ENCODE measurements around the gene RELB.
"Not testable (repeated sequence)": the region's sequence is repeated elsewhere in the genome, so short reads cannot be mapped to it uniquely, and the experiment has no call there.

The RELB gene, protein sequence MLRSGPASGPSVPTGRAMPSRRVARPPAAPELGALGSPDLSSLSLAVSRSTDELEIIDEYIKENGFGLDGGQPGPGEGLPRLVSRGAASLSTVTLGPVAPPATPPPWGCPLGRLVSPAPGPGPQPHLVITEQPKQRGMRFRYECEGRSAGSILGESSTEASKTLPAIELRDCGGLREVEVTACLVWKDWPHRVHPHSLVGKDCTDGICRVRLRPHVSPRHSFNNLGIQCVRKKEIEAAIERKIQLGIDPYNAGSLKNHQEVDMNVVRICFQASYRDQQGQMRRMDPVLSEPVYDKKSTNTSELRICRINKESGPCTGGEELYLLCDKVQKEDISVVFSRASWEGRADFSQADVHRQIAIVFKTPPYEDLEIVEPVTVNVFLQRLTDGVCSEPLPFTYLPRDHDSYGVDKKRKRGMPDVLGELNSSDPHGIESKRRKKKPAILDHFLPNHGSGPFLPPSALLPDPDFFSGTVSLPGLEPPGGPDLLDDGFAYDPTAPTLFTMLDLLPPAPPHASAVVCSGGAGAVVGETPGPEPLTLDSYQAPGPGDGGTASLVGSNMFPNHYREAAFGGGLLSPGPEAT

DNA sequence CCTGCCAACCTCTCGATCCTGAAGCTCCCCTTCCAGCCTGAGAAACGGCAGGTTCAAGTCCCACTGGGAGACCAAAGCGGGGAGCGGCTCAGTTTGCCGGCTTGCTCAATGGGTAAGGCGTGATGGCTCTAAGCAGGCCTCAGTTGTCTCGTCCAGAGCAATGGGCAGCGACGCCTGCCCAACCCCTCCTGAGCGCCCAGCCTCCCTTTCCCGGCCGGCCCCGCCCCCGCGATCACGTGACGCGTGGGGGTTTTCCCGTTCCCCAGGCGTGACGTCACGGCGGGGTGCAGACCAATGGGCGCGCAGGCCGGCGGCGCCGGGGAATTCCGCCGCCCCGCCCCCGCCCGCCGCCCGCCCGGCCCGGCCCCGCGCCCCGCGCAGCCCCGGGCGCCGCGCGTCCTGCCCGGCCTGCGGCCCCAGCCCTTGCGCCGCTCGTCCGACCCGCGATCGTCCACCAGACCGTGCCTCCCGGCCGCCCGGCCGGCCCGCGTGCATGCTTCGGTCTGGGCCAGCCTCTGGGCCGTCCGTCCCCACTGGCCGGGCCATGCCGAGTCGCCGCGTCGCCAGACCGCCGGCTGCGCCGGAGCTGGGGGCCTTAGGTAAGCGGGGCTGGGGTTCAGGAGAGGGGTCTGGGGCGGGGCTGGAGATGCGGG is at the start of gene RELB:
Gene RELB (plus strand): TSS at position 378 of the 653 bp plus-strand sequence. CDS start 116 bp downstream, at position 494.
- peak; percentile 78 for DNase-seq

DNA sequence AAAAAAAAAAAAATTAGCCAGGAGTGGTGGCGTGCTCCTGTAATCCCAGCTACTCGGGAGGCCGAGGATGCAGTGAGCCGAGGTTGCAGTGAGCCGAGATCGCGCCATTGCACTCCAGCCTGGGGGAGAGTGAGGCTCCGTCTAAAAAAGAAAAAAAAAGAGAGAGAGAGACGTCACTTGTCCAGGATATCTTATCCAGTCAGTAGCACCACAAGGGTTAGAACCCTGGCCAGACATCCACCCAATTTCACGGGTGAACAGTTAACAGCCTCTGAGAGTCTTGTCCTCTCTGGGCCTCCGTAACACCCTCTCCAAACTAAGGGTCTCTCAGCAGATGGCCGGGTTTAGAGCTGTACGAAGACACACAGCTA is 47.0 kb upstream of the RELB start:
- DNase-seq, result no peak

DNA sequence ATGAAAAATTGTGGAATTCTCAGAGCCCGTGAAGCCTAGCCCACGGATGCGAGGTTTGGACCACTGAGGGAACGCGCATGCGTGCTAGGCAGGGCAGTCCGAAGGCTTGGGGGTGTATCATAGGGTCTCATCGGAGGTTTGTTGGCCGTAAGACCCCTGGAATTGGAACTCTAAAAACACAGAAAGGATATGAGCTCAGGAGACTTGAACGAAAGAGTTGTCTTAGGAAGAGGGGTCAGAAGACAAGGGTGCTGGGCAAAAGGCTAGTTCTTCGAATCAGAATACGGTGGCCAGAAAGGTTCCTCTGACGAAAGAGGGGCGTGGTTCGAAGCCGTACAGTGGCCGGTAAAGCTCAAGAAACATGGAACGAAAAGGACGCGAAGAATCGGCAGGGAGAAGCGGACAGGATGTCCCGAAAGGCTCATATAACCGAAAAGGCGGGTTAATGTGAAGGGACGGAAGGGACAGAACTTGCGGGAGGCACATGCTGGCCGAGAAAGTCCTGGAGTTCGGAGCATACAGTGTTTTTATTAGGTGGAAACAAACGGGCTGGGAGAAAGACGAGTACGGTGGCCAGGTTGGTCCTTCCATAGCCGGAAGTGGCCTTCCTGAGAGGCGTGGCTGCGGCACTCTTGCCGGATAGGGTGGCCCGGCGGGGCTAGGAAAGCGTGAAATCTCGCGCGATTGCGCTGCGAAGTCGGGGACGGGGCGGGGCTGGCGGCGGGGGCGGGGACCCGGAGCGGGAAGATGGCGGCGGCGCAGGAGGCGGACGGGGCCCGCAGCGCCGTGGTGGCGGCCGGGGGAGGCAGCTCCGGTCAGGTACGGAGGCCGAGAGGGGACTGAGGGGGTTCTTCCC is 46.4 kb upstream of the RELB start, which contains the start of gene CLPTM1:
Gene CLPTM1 (plus strand): TSS at position 732 of the 856 bp plus-strand sequence. CDS start 16 bp downstream, at position 748.
- DNase-seq, result peak; percentile 80

DNA sequence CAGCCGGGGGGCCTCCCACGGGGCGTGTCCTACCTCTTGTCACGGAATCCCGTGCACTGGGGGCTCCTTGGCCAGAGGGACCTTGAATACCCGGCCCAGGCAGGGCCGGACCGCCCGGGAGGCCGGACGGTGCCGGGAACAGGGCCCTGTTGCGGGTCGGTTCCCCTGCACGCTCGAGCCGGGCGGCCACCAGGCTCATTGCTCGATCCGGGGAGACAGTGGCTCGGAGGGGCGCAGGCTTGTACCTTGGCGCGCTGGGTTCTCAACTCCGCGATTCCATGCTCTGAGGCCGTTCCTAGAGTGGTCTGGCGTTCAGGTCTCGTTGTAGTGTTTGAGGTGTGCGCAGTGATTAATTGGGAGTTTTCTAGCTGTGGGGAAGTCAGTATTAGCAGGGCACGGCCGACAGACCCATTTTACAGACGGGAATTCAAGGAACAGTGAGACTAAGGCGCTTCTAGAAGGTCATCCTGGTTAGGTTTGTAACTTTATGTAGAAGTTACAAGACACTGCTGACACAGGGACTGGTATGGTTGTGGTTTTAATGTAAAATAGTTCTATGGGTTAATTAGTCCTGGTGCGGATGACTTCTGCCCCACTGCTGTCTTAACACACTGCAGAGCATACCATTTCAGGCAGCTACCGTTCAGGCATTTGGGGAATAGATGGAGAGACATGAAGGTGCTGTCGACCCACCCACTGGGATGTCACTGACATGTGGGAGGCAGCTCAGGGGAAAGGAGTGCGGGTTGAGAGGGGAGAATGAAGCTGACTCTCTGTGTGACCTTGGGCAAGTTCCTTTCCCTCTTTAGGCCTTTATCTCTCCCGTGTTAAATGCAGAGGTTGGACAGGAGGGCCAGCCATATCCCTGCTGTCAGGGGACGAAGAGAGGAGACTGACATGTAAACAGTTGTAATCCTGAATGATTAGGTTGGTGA is 45.5 kb upstream of the RELB start:
- no peak for DNase-seq

DNA sequence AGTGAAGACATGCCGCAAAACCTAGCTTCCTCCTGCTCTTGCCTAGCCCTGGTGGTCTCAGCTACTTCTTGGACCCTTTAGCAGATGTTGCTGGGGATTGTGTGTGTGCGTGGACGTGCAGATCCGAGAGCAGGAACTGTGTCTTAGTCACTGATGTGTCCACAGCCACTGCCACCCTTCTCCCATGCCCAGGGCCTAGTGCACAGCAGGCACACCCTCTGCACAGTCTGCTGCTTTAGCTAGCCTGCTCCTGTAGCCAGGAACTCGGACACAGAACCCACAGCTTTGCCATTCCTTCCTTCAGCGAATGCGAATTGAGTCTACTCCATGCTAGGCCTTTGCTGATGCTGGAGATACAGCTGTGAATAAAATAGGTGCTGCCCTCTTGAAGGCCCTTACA is 43.7 kb upstream of the RELB start:
- no peak for DNase-seq

DNA sequence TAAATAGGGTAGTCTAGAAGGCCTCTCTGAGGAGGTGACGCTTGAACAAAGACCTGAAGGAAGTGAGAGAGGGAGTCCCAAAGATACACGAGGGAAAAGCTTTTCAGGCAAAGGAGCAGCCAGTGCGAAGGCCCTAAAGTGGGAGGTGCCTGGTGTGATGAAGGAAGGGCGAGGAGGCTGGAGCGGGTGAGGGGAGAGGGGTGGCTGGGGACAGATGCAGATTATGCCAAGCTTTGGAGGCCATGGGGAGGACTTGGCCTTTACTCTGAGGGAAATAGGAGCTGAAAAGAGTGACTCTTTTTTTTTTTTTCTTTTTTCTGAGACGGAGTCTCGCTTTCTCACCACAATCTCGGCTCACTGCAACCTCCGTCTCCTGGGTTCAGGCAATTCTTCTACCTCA is 43.2 kb upstream of the RELB start:
- DNase-seq, result no peak

DNA sequence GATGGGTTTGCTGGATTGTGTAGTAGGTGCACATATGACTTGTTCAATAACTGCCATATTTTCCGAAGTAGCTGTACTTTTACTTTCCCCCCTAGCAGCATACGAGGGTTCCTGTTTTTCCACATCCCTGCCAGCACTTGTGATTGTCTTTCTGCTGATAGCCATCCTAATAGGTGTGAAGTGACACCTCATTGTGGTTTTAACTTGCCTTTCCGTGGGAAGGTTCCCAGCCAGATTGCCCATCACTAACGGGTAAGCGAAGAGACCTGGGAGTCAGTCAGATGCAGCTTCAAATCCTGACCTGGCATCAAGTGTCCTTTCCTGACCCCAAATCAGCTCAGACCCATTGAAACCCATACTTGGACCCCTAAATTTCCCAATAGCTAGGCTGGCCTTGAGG is 41.6 kb upstream of the RELB start:
- DNase-seq, result no peak

DNA sequence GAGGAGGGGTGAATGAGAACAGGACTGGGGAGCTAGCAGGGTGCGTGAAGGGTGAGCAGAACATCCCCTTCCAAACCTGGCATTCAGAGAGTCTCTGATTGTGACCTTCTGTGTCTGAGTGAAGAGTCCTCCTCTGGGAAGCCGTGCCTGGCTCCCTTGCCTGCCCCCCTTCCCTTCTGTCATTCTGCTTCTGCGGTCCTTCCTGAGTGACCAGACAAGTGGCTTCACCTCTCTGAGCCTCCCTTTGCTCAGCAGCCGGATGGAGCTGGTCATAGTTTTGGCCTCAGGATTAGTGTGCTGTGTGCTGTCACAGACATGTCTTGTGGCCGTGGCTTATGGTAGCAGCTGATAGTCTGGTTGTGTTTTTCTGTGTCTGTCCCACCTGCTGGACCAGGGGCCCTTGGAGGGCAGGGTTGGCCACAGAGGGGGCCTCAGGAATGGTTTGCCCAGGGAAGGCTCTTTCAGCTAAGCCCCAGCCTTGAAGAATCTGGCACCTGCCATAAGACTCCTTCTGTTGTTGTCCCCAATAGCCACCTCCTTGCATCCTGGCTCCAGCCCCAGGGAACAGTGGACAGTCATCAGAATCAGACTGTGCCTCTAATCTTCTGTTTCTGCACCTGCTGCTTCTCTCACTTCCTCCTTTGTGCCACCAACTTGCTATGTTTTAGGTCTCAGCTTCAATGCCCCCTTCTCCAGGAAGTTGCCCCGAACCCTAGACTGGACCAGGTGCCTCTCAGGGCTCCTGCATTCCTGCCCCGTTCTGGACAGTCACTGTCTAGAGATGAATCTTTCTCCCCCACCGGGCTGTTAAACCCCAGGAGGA is 40.1 kb upstream of the RELB start:
- DNase-seq, result no peak

DNA sequence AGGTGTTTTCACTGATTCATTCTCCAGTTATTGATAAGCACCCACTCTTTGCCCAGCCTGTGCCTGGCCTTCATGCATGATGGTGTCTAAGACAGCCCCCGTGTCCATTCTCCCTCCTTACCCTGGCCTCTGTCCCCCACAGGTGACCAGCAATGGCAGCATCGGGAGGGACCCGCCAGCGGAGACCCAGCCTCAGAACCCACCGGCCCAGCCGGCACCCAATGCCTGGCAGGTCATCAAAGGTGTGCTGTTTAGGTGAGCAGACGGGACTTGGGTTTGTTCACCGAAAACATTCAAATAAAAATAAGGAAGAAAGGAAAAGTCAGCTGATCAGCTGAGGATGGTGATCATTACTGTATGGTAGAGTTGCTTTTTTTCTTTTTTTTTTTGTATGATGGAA is 39.4 kb upstream of the RELB start:
- DNase-seq, result no peak

DNA sequence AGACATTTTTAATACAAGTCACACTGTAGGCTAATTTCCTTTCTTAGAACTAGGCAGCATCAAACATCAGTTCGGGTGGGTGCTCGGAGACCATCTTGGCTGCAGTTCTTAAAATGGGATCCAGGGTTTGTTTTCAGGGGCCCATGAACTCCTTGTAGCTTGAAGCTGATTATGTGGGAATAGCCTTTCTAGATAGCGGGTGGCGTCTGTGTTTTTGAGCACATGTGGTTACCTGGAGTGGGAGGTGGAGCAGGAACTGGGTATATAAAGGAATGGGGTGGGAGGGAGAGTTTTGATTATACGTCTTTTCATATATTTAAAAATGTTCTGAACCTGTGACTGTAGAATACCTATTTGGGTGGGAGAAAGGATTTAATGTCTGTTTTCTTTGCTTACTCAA is 33.1 kb upstream of the RELB start:
- no peak for DNase-seq

DNA sequence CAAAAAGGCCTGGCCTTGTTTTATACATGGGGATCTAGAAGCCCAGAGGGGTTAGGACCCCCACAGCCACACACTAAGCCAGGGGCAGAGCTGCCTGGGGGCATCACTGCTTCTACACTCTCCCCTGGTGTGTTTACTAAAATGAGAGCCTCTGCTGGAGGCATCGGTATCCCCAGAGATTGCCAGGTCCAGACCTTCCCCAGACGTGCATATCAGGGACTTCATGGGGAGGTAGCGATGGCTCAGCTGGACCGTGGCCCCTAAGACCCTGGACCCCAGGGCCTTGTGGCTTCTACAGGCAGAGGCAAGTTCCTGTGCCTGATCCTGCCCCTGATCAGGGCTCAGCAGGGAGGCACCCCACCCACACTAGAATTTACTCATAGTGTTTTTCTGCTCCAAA is 32.6 kb upstream of the RELB start:
- DNase-seq, result no peak

DNA sequence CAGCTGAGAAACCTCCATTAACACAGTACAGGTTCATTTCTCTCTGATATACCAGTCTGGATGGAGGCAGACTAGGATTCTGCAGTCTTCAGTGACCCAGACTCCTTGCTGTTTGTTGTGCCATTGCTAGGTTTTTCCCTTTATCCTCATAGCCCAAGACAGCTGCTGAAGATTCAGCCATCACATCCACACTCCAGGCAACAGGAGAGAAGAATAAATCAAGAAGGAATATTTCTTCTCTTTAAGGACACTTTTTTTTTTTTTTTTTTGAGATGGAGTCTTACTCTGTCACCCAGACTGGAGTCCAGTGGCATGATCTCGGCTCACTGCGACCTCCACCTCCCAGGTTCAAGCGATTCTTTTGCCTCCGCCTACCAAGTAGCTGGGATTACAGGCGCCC is 31.8 kb upstream of the RELB start:
- no peak for DNase-seq

DNA sequence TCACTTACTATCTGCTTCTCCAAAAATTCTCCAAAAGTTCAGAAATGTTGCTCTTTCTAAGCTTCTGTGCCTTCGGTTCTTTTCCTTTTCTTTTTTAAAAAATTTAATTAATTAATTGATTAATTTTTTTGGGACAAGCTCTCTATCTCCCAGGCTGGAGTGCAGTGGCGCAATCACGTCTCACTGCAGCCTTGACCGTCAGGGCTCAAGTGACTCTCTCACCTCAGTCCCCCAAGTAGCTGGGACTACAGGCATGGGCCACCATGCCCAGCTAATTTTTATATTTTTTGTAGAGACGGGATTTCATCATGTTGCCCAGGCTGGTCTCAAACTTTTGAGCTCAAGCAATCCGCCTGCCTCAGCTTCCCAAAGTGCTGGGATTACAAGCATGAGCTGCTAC is 29.8 kb upstream of the RELB start:
- not testable (repeated sequence) for DNase-seq

DNA sequence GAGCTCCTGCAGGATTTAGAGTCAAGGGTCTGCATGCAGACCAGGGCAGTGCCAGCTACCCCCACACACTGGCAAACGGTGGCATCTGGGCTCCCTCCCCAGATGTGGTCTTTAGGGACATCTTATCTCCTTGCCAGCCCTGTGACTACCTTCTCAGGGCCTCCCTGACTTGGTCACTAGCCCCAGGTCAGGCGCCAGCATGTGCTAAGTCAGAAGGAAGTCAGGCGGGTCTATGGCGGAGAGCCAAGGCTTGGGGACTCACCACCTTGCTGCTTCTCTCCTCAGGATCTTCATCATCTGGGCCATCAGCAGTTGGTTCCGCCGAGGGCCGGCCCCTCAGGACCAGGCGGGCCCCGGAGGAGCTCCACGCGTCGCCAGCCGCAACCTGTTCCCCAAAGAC is 28.5 kb upstream of the RELB start:
- DNase-seq, result no peak

DNA sequence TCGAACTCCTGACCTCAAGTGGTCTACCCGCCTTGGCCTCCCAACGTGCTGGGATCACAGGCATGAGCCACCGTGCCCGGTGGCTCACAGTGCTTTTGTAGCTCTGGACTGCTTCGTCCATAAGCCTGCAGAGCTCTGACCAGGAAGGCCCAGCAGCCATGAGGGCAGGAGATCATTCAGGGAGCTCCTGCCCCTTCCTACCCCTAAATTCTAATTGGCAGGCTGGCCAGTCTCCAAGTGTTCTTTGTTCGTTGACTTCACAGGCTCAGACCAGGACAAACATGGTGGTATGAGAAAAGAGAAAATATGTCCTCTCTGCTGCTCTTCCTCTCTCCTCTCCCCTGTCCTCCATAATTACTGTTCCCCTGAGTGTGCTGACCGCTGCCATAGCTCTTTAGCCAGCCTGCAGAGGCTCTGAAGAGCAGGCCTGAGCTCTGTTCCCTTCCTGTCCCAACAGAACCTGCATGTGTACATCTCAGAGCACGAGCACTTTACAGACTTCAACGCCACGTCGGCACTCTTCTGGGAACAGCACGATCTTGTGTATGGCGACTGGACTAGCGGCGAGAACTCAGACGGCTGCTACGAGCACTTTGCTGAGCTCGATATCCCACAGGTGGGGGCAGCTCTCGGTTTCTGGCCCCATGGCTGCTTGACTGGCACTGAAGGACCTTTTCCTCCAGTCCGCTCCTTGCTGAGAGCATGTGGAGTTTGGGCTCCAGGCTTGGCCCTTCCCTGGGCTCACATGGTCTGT is 27.1 kb upstream of the RELB start:
- no peak for DNase-seq

DNA sequence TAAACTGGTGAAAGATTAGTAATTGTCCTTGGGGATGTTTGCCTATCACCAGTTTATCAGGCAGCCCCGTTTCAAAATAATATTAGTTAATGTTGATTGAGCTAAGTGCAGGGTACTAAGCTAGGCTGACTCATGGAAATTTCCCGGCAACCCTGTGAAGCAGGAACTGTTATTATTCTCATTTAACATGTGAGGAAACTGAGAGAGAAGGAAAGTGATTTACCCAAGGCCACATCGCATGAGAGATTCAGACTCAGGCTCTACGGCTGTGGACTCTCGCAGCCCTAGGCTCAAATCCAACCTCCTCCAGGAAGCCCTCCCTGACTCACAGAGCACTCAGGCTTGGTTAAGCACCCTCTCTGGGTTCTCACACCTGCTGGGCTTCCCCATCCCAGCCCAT is 26.4 kb upstream of the RELB start:
- DNase-seq, result no peak

DNA sequence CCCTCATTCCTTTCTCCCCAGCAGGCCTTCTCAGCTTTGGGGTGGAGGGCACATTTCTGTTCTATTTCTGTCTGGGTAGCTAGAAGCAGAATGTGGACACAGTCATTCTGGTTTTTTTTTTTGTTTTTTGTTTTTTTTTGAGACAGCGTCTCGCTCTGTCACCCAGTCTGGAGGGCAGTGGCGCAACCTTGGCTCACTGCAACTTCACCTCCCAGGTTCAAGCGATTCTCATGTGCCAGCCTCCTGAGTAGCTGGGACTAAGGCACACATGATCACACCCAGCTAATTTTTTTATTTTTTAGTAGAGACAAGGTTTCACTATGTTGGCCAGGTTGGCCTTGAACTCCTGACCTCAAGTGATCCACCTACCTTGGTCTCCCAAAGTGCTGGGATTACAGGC is 25.8 kb upstream of the RELB start:
- DNase-seq, result no peak

DNA sequence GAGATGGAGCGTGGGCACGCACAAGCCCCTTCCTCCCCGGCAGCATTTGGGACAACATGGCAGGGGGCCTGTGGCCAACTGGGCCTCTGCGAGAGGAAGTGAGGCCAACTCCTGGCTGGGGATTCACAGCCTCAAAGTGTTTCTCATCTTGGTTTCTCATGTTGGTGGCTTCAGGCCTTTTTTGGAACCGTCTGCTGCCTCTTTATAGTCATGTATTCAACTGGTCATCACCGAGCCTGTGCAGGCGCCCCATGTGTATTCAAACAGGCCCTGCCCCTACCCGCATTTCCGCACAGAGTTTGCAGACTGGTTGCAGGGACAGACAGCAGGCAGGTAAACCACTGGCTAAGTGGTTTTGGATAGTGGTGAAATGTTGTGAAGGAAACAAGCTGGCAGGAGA is 17.3 kb upstream of the RELB start:
- DNase-seq, result no peak

DNA sequence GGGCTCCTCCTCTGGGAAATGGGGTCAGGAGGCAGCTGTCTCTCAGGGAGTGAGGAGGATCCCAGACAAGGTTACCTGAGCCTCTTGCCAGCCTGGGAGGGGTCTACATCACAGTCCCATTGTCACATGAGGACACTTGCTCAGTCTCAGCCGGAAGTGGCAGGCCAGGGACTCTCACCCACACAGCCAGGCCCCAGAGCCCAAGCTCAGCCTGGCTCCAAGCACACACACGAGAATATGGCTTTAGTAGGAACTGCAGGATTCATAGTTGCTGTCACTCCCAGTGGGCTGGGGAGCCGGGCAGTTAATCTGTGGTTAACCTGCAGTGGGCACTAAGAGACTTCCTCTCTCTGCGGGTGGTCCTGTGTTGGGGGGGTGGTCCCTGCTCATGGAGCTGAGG is 15.8 kb upstream of the RELB start:
- DNase-seq, result no peak

DNA sequence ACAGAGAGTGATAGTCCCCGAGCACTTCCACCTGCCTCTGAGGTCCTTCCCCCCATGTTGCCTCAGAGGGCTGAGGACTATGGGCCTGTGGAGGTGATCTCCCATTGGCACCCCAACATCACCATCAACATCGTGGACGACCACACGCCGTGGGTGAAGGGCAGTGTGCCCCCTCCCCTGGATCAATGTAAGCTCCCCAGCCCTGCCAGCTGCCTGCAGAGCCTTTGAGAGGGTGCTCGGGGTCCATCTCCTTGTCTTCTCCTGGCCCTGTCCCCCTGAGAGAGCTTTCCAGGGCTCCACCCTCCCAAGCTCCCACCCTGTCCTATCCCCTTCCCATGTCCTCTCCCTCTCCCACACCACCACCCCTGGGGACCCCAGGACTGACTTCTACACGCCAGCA is 14.9 kb upstream of the RELB start:
- DNase-seq, result no peak

Data from GOT3 (cell line).